Stimulated activated naive B cell treated with anti-CD40 and anti-IgM and Interleukin-4, amounts not matched to agents 10 μg/mL and 1 μg/mL and 100 μg/mL, for 72 hours (primary cell): Measurements from ENCODE around the gene PDIA5.

Experiments used
- ATAC-seq, 2 donors: fragments of 150-1000 bp; cut with Tn5 transposase; replicated peaks; 2 replicates each; pipeline ENCODE4 v1.10.0; 2021; ENCODE audit warnings: moderate library complexity in 1 of 2
- DNase-seq: peaks from one replicate; pipeline ENCODE4 v3.0.0; 2021
- H3K27ac Mint-ChIP-seq: one replicate; pipeline ENCODE4 v1.8.0; 2022; ENCODE audit warnings: mild to moderate bottlenecking, mixed read lengths
- H3K27me3 Mint-ChIP-seq, 2 donors: one replicate each; pipeline ENCODE4 v1.8.0; 2022; ENCODE audit warnings: mixed read lengths in 2 of 2
- H3K36me3 Mint-ChIP-seq, 2 donors: one replicate each; pipeline ENCODE4 v1.8.0; 2022; ENCODE audit warnings: mixed read lengths in 2 of 2, mild to moderate bottlenecking in 1 of 2
- H3K4me1 Mint-ChIP-seq, 2 donors: one replicate each; pipeline ENCODE4 v1.8.0; 2022; ENCODE audit warnings: mixed read lengths in 2 of 2, mild to moderate bottlenecking in 1 of 2
- H3K4me3 Mint-ChIP-seq, 2 donors: one replicate each; pipeline ENCODE4 v1.8.0; 2022; ENCODE audit warnings: mild to moderate bottlenecking in 2 of 2, mixed read lengths in 2 of 2, moderate library complexity in 1 of 2
- H3K9me3 Mint-ChIP-seq, 2 donors: one replicate each; pipeline ENCODE4 v1.8.0; 2022; ENCODE audit warnings: mixed read lengths in 2 of 2, mild to moderate bottlenecking in 1 of 2

PDIA5 gene

GRCh38 chr3:123153125-123154019 is 86.5 kb downstream of the PDIA5 start:
- H3K9me3 Mint-ChIP-seq: peaks cover 8 to 9% of the 10 kb centered on the region in 2 donors
- ATAC-seq (peak; percentile 88 to 92), DNase-seq (no peak)
- peak overlapping the region; percentile 75 for H3K27ac Mint-ChIP-seq
- H3K36me3 Mint-ChIP-seq: peaks cover 70 to 75% of the 10 kb centered on the region in 2 donors
- peak overlapping the region in 1 of 2 donors; percentile 4 for H3K4me3 Mint-ChIP-seq
- peaks cover 12 to 30% of the 10 kb centered on the region in 2 donors for H3K4me1 Mint-ChIP-seq
- H3K27me3 Mint-ChIP-seq: no peaks in the 10 kb centered on the region

GRCh38 chr3:123154020-123154985 is 87.5 kb downstream of the PDIA5 start:
- H3K36me3 Mint-ChIP-seq: peaks cover 68 to 74% of the 10 kb centered on the region in 2 donors
- H3K27me3 Mint-ChIP-seq: no peaks in the 10 kb centered on the region
- peaks cover 6 to 9% of the 10 kb centered on the region in 2 donors for H3K9me3 Mint-ChIP-seq
- no peak overlapping the region for H3K4me3 Mint-ChIP-seq
- ATAC-seq (no peak), DNase-seq (no peak)
- H3K27ac Mint-ChIP-seq: peak overlapping the region; percentile 56
- peaks cover 12 to 31% of the 10 kb centered on the region in 2 donors for H3K4me1 Mint-ChIP-seq

GRCh38 chr3:123155471-123156011 is 88.7 kb downstream of the PDIA5 start:
- no peak for DNase-seq
- H3K27me3 Mint-ChIP-seq: no peaks in the 10 kb centered on the region
- H3K27ac Mint-ChIP-seq: no peak overlapping the region
- no peak for ATAC-seq
- peaks cover 65 to 73% of the 10 kb centered on the region in 2 donors for H3K36me3 Mint-ChIP-seq
- peaks cover 12 to 31% of the 10 kb centered on the region in 2 donors for H3K4me1 Mint-ChIP-seq
- H3K9me3 Mint-ChIP-seq: peaks cover 6 to 9% of the 10 kb centered on the region in 2 donors
- H3K4me3 Mint-ChIP-seq: no peak overlapping the region

GRCh38 chr3:123156276-123156995 is 89.6 kb downstream of the PDIA5 start:
- Mint-ChIP-seq H3K4me1 (peaks cover 12 to 31% of the 10 kb centered on the region in 2 donors), H3K4me3 (no peak overlapping the region), H3K36me3 (peaks cover 65 to 73% of the 10 kb centered on the region in 2 donors), H3K27ac (no peak overlapping the region), H3K27me3 (no peaks in the 10 kb centered on the region), H3K9me3 (peaks cover 2 to 4% of the 10 kb centered on the region in 2 donors)
- DNase-seq (no peak), ATAC-seq (no peak)

- Mint-ChIP-seq H3K27ac (no peak overlapping the region), H3K4me3 (no peak overlapping the region), H3K27me3 (no peaks in the 10 kb centered on the region), H3K36me3 (peaks cover 61 to 73% of the 10 kb centered on the region in 2 donors), H3K4me1 (peaks cover 9 to 31% of the 10 kb centered on the region in 2 donors), H3K9me3 (peaks cover 0 to under 1% of the 10 kb centered on the region in 2 donors)
- no peak for ATAC-seq
- no peak for DNase-seq
Observed at GRCh38 chr3:123157209-123157597, 90.4 kb downstream of the PDIA5 start.

- peak overlapping the region; percentile 73 for H3K27ac Mint-ChIP-seq
- no peak for DNase-seq
- H3K36me3 Mint-ChIP-seq: peaks cover 60 to 75% of the 10 kb centered on the region in 2 donors
Observed at GRCh38 chr3:123157598-123158287, 90.9 kb downstream of the PDIA5 start.

GRCh38 chr3:123158330-123158729 is 91.5 kb downstream of the PDIA5 start:
- Mint-ChIP-seq H3K36me3 (peaks cover 63 to 78% of the 10 kb centered on the region in 2 donors), H3K27me3 (no peaks in the 10 kb centered on the region), H3K9me3 (no peaks in the 10 kb centered on the region), H3K4me3 (no peak overlapping the region), H3K4me1 (peaks cover 4 to 21% of the 10 kb centered on the region in 2 donors), H3K27ac (peak overlapping the region; percentile 73)
- no peak for ATAC-seq
- no peak for DNase-seq

More at GRCh38 chr3:123157598-123158287, 90.9 kb downstream of the PDIA5 start:
- ATAC-seq: no peak
- Mint-ChIP-seq H3K4me1 (peaks cover 6 to 27% of the 10 kb centered on the region in 2 donors), H3K27me3 (no peaks in the 10 kb centered on the region), H3K9me3 (no peaks in the 10 kb centered on the region), H3K4me3 (no peak overlapping the region)

- Mint-ChIP-seq H3K9me3 (no peaks in the 10 kb centered on the region), H3K36me3 (peaks cover 63 to 84% of the 10 kb centered on the region in 2 donors), H3K27ac (no peak overlapping the region), H3K4me1 (peaks cover 4 to 15% of the 10 kb centered on the region in 2 donors), H3K4me3 (no peak overlapping the region), H3K27me3 (no peaks in the 10 kb centered on the region)
- ATAC-seq (no peak), DNase-seq (no peak)
Observed at GRCh38 chr3:123158899-123159390, 92.1 kb downstream of the PDIA5 start.

GRCh38 chr3:123159926-123160635 is 93.3 kb downstream of the PDIA5 start:
- Mint-ChIP-seq H3K36me3 (peaks cover 63 to 84% of the 10 kb centered on the region in 2 donors), H3K27me3 (no peaks in the 10 kb centered on the region), H3K27ac (peak overlapping the region; percentile 53), H3K4me1 (peaks cover 0 to 6% of the 10 kb centered on the region in 2 donors), H3K9me3 (peaks cover 3% of the 10 kb centered on the region in 2 donors), H3K4me3 (no peak overlapping the region)
- no peak for ATAC-seq
- DNase-seq: no peak

GRCh38 chr3:123161167-123161566 is 94.3 kb downstream of the PDIA5 start:
- Mint-ChIP-seq H3K4me3 (no peak overlapping the region), H3K36me3 (peaks cover 61 to 82% of the 10 kb centered on the region in 2 donors), H3K4me1 (peaks cover 0 to 6% of the 10 kb centered on the region in 2 donors), H3K27me3 (no peaks in the 10 kb centered on the region), H3K9me3 (peaks cover 3 to 4% of the 10 kb centered on the region in 2 donors), H3K27ac (no peak overlapping the region)
- ATAC-seq (no peak), DNase-seq (no peak)

- no peak overlapping the region for H3K27ac Mint-ChIP-seq
- peaks cover 6 to 9% of the 10 kb centered on the region in 2 donors for H3K9me3 Mint-ChIP-seq
- no peak for ATAC-seq
Observed at GRCh38 chr3:123163141-123163540, 96.3 kb downstream of the PDIA5 start.

GRCh38 chr3:123165163-123165562 is 98.3 kb downstream of the PDIA5 start:
- H3K4me3 Mint-ChIP-seq: no peak overlapping the region
- ATAC-seq: no peak
- H3K9me3 Mint-ChIP-seq: peaks cover 6 to 9% of the 10 kb centered on the region in 2 donors
- no peak for DNase-seq
- peaks cover 47 to 84% of the 10 kb centered on the region in 2 donors for H3K36me3 Mint-ChIP-seq
- H3K4me1 Mint-ChIP-seq: no peaks in the 10 kb centered on the region
- H3K27me3 Mint-ChIP-seq: no peaks in the 10 kb centered on the region
- H3K27ac Mint-ChIP-seq: no peak overlapping the region

More at GRCh38 chr3:123163141-123163540, 96.3 kb downstream of the PDIA5 start:
- H3K4me3 Mint-ChIP-seq: no peak overlapping the region
- no peak for DNase-seq
- H3K27me3 Mint-ChIP-seq: no peaks in the 10 kb centered on the region
- peaks cover 0 to 3% of the 10 kb centered on the region in 2 donors for H3K4me1 Mint-ChIP-seq
- H3K36me3 Mint-ChIP-seq: peaks cover 58 to 86% of the 10 kb centered on the region in 2 donors
